Measurements from ENCODE around the gene ERICH2. TPM values are rescaled to one million over a fixed set of nuclear protein-coding genes. Genes with fewer than 3 reads are reported as not detected.

Gene ERICH2
- total RNA-seq, 1 experiment from 2014 or later: 1.1 TPM

GRCh38 chr2:170772295-170772694 lies 2.1 kb downstream of the ERICH2 start (continued):
- TF ChIP-seq, protein P1, sequence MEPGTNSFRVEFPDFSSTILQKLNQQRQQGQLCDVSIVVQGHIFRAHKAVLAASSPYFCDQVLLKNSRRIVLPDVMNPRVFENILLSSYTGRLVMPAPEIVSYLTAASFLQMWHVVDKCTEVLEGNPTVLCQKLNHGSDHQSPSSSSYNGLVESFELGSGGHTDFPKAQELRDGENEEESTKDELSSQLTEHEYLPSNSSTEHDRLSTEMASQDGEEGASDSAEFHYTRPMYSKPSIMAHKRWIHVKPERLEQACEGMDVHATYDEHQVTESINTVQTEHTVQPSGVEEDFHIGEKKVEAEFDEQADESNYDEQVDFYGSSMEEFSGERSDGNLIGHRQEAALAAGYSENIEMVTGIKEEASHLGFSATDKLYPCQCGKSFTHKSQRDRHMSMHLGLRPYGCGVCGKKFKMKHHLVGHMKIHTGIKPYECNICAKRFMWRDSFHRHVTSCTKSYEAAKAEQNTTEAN (CRISPR knock-in tag; IDR thresholded peaks at IDR 0.05): no peak
- TF ChIP-seq, protein P2, sequence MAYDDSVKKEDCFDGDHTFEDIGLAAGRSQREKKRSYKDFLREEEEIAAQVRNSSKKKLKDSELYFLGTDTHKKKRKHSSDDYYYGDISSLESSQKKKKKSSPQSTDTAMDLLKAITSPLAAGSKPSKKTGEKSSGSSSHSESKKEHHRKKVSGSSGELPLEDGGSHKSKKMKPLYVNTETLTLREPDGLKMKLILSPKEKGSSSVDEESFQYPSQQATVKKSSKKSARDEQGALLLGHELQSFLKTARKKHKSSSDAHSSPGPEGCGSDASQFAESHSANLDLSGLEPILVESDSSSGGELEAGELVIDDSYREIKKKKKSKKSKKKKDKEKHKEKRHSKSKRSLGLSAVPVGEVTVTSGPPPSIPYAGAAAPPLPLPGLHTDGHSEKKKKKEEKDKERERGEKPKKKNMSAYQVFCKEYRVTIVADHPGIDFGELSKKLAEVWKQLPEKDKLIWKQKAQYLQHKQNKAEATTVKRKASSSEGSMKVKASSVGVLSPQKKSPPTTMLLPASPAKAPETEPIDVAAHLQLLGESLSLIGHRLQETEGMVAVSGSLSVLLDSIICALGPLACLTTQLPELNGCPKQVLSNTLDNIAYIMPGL (CRISPR knock-in tag; IDR thresholded peaks at IDR 0.05): no peak
- TF ChIP-seq CREM (CRISPR knock-in tag; IDR thresholded peaks at IDR 0.05): no peak
- TF ChIP-seq IRF1 (CRISPR knock-in tag; IDR thresholded peaks at IDR 0.05): no peak
- no peak for TF ChIP-seq NFATC4 (CRISPR knock-in tag; IDR thresholded peaks at IDR 0.05)
- TF ChIP-seq ATF3 (CRISPR knock-in tag; conservative IDR thresholded peaks at IDR 0.05): no peak
- TF ChIP-seq NR1H2 (CRISPR knock-in tag; IDR thresholded peaks at IDR 0.05): no peak
- no peak for TF ChIP-seq E2F1 (CRISPR knock-in tag; IDR thresholded peaks at IDR 0.05)
- TF ChIP-seq RORB (CRISPR knock-in tag; IDR thresholded peaks at IDR 0.05): no peak

- no peak for ATAC-seq
- no peaks in the 10 kb centered on the region for H3K36me3 Mint-ChIP-seq
- H3K4me3 Mint-ChIP-seq: no peak overlapping the region
- DNase-seq (ENCODE audit: low spot score): no peak
- POLR2A ChIA-PET: no interaction called here
- peaks cover 40% of the 10 kb centered on the region for H3K4me1 Mint-ChIP-seq
- CTCF ChIA-PET: no interaction called here
- no peak overlapping the region for H3K27ac Mint-ChIP-seq
- H3K27me3 Mint-ChIP-seq (ENCODE audit: low read depth): peaks cover 5% of the 10 kb centered on the region
- no peaks in the 10 kb centered on the region for H3K9me3 Mint-ChIP-seq
- TF ChIP-seq E2F1 (CRISPR knock-in tag; IDR thresholded peaks at IDR 0.05): no peak
- no peak for TF ChIP-seq CREM (CRISPR knock-in tag; IDR thresholded peaks at IDR 0.05)
- TF ChIP-seq SP1 (CRISPR knock-in tag; conservative IDR thresholded peaks at IDR 0.05): no peak
- TF ChIP-seq ESRRA (CRISPR knock-in tag; IDR thresholded peaks at IDR 0.05; ENCODE audit: borderline replicate concordance): no peak
- TF ChIP-seq PRDM15 (CRISPR knock-in tag; IDR thresholded peaks at IDR 0.05): no peak
- no peak for TF ChIP-seq FOXJ3 (CRISPR knock-in tag; IDR thresholded peaks at IDR 0.05; ENCODE audit: borderline replicate concordance)
- TF ChIP-seq, protein P2 (CRISPR knock-in tag; IDR thresholded peaks at IDR 0.05): no peak
- TF ChIP-seq, protein P3, sequence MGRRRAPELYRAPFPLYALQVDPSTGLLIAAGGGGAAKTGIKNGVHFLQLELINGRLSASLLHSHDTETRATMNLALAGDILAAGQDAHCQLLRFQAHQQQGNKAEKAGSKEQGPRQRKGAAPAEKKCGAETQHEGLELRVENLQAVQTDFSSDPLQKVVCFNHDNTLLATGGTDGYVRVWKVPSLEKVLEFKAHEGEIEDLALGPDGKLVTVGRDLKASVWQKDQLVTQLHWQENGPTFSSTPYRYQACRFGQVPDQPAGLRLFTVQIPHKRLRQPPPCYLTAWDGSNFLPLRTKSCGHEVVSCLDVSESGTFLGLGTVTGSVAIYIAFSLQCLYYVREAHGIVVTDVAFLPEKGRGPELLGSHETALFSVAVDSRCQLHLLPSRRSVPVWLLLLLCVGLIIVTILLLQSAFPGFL (CRISPR knock-in tag; IDR thresholded peaks at IDR 0.05; ENCODE audit: borderline replicate concordance): no peak
- TF ChIP-seq NR3C1 (CRISPR knock-in tag; conservative IDR thresholded peaks at IDR 0.05; ENCODE audit: low read depth): no peak
- TF ChIP-seq OVOL2 (CRISPR knock-in tag; IDR thresholded peaks at IDR 0.05; ENCODE audit: borderline replicate concordance): no peak
- TF ChIP-seq TP53 (CRISPR knock-in tag; IDR thresholded peaks at IDR 0.05): no peak
- TF ChIP-seq, protein P4, sequence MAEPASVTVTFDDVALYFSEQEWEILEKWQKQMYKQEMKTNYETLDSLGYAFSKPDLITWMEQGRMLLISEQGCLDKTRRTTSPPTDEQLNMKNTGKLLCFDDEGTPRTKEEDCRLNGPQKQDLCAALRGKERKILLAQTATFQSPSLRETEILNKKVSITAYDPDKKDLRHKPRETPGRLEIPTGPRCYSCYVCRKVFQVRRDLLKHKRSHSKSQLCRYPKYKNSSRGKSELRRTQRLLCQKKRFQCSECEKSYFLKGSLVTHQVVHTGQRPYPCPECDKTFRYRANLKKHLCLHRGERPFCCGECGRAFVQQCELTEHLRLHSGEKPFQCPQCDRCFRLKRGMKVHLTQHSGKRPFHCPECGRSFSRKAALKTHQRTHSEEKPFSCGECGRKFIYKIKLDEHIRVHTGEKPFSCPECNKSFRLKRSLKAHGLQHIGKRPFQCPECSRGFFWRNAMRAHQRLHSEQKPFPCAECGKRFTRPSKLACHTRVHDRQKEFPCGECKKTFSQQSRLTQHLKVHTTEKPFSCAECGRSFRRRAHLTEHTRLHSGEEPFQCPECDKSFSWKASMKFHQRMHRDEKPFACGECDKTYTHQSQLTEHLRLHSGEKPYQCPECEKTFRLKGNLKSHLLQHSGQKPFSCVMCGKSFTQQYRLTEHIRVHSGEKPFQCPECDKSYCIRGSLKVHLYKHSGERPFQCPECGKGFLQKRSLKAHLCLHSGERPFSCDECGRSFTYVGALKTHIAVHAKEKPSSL (CRISPR knock-in tag; conservative IDR thresholded peaks at IDR 0.05): no peak
Measured at GRCh38 chr2:170774074-170774473, 3.9 kb downstream of the ERICH2 start.

All from WTC11 (cell line).